CD4-positive, alpha-beta T cell (primary cell): ENCODE results near the gene LEKR1. TPM values are rescaled to one million over a fixed set of nuclear protein-coding genes. Genes with fewer than 3 reads are reported as not detected.

ENCODE experiments used
- ATAC-seq: fragments of 200-7000 bp; cut with Tn5 transposase; one replicate; pipeline ENCODE4 v1.10.0; 2022; ENCODE audit warnings: mild to moderate bottlenecking; ENCODE audit not compliant: poor library complexity
- CTCF ChIA-PET: fragments of 350-600 bp; sonication (Branson Sonifier 250); formaldehyde crosslinking; loops from one replicate; lab custom pipeline; 2021; ENCODE audit warnings: antibody characterized with exemption, inconsistent platforms; lab: Charles Lee
- POLR2A ChIA-PET: fragments of 350-600 bp; sonication (Branson Sonifier 250); formaldehyde crosslinking; loops from one replicate; lab custom pipeline; 2021; ENCODE audit warnings: antibody characterized with exemption, inconsistent platforms; lab: Charles Lee
- DNase-seq, 14 experiments: peaks; one replicate each; pipeline ENCODE4 v3.0.0-alpha.2; 2013 to 2020; ENCODE audit warnings: mixed read lengths in 2 of 14
- H3K27ac ChIP-seq, 2 donors: one replicate each; pipeline versions ENCODE4 v1.5.1 to v1.7.0; 2013; ENCODE audit warnings: low read length in 2 of 2, low read depth in 1 of 2, mild to moderate bottlenecking in 1 of 2
- H3K27me3 ChIP-seq, 2 experiments: 1 replicate in 1 of 2; 2 replicates in 1 of 2; pipeline versions ENCODE4 v1.6.1 to v1.7.0; 2013; ENCODE audit warnings: low read length in 2 of 2, control low read depth in 1 of 2, mild to moderate bottlenecking in 1 of 2, moderate library complexity in 1 of 2; ENCODE audit not compliant: insufficient read depth in 2 of 2, control insufficient read depth in 1 of 2
- H3K36me3 ChIP-seq: one replicate; pipeline ENCODE4 v1.6.1; 2013; ENCODE audit warnings: low read length, control low read depth; ENCODE audit not compliant: insufficient read depth
- H3K4me1 ChIP-seq: one replicate; pipeline ENCODE4 v1.6.1; 2013; ENCODE audit warnings: low read length, control low read depth; ENCODE audit not compliant: insufficient read depth
- H3K4me3 ChIP-seq: one replicate; pipeline ENCODE4 v1.5.1; 2013; ENCODE audit warnings: mild to moderate bottlenecking, low read length, moderate library complexity
- H3K9me3 ChIP-seq, 2 experiments: 1 replicate in 1 of 2; 2 replicates in 1 of 2; pipeline versions ENCODE4 v1.6.1 to v1.7.0; 2013; ENCODE audit warnings: low read length in 2 of 2, mild to moderate bottlenecking in 2 of 2, control low read depth in 1 of 2, moderate library complexity in 1 of 2; ENCODE audit not compliant: control insufficient read depth in 1 of 2, insufficient read depth in 1 of 2
- H3K27ac Mint-ChIP-seq: one replicate; pipeline ENCODE4 v1.8.0; 2020; ENCODE audit warnings: mixed read lengths
- H3K27me3 Mint-ChIP-seq: one replicate; pipeline ENCODE4 v1.8.0; 2021; ENCODE audit warnings: mixed read lengths
- H3K36me3 Mint-ChIP-seq: one replicate; pipeline ENCODE4 v1.8.0; 2021; ENCODE audit warnings: low read depth, mixed read lengths
- H3K4me1 Mint-ChIP-seq: one replicate; pipeline ENCODE4 v1.8.0; 2021; ENCODE audit warnings: low read depth, mixed read lengths
- H3K4me3 Mint-ChIP-seq: one replicate; pipeline ENCODE4 v1.8.0; 2020; ENCODE audit warnings: mild to moderate bottlenecking, mixed read lengths
- H3K9me3 Mint-ChIP-seq: one replicate; pipeline ENCODE4 v1.8.0; 2020; ENCODE audit warnings: mixed read lengths
- CTCF ChIP-seq: fragments of 200-600 bp; IDR thresholded peaks from one replicate; pipeline ENCODE4 v1.8.0; 2022; ENCODE audit warnings: antibody characterized with exemption, mild to moderate bottlenecking
- intact Hi-C, 2 experiments: fragments of 100-400 bp; cut with DNase I in 1 of 2; cut with micrococcal nuclease in 1 of 2; formaldehyde crosslinking; loops; one replicate each; pipeline versions ENCODE4 v1.15.1 to v1.9.0; 2023 to 2025; cut with DNase I, micrococcal nuclease
- total RNA-seq, 174 experiments: library from RNA in 2 of 174; stranded (reverse) in 2 of 174; gene quantifications; one replicate each; pipeline ENCODE4 v1.2.3 and lab custom pipeline; 2021 to 2026

LEKR1 gene
- total RNA-seq, 2 experiments from 2014 or later: 0.77 to 1.0 TPM

GRCh38 chr3:157077565-157077991 is 251.4 kb downstream of the LEKR1 start:
- intact Hi-C loops: no loop called here
- Histone ChIP-seq H3K27me3 (no peaks in the 10 kb centered on the region), H3K4me1 (peaks cover 19% of the 10 kb centered on the region), H3K4me3 (no peak overlapping the region), H3K9me3 (no peaks in the 10 kb centered on the region), H3K36me3 (no peaks in the 10 kb centered on the region), H3K27ac (no peak overlapping the region)
- Mint-ChIP-seq H3K4me1 (peaks cover 17% of the 10 kb centered on the region), H3K9me3 (no peaks in the 10 kb centered on the region), H3K4me3 (no peak overlapping the region), H3K27me3 (no peaks in the 10 kb centered on the region), H3K36me3 (no peaks in the 10 kb centered on the region), H3K27ac (no peak overlapping the region)
- TF ChIP-seq CTCF: no peak
- DNase-seq (no peak), ATAC-seq (no peak)
- POLR2A ChIA-PET: interaction anchor here (1.1 kb wide), 1 partner anchor 11 kb away, joined by 3 read pairs; no protein-coding TSS in a partner anchor
- CTCF ChIA-PET: no interaction called here

GRCh38 chr3:157078131-157078810 is 252.1 kb downstream of the LEKR1 start:
- H3K4me3 Mint-ChIP-seq: no peak overlapping the region
- no peaks in the 10 kb centered on the region for H3K36me3 Mint-ChIP-seq
- POLR2A ChIA-PET: no interaction called here

GRCh38 chr3:157078811-157079185 is 252.6 kb downstream of the LEKR1 start:
- H3K4me3 ChIP-seq: no peak overlapping the region
- Mint-ChIP-seq H3K4me1 (peaks cover 17% of the 10 kb centered on the region), H3K9me3 (no peaks in the 10 kb centered on the region), H3K36me3 (no peaks in the 10 kb centered on the region), H3K27me3 (no peaks in the 10 kb centered on the region), H3K4me3 (no peak overlapping the region), H3K27ac (no peak overlapping the region)
- DNase-seq (no peak), ATAC-seq (no peak)
- H3K27ac ChIP-seq: no peak overlapping the region
- H3K4me1 ChIP-seq: peaks cover 21% of the 10 kb centered on the region
- intact Hi-C loops: no loop called here
- ChIA-PET POLR2A (no interaction called here), CTCF (no interaction called here)
- H3K36me3 ChIP-seq: no peaks in the 10 kb centered on the region
- H3K27me3 ChIP-seq: no peaks in the 10 kb centered on the region
- no peaks in the 10 kb centered on the region for H3K9me3 ChIP-seq
- no peak for TF ChIP-seq CTCF

More at GRCh38 chr3:157078131-157078810, 252.1 kb downstream of the LEKR1 start:
- Histone ChIP-seq H3K4me3 (no peak overlapping the region), H3K27me3 (no peaks in the 10 kb centered on the region), H3K36me3 (no peaks in the 10 kb centered on the region), H3K4me1 (peaks cover 21% of the 10 kb centered on the region), H3K9me3 (no peaks in the 10 kb centered on the region), H3K27ac (no peak overlapping the region)
- no peaks in the 10 kb centered on the region for H3K27me3 Mint-ChIP-seq
- CTCF ChIA-PET: no interaction called here
- peaks cover 17% of the 10 kb centered on the region for H3K4me1 Mint-ChIP-seq
- no peaks in the 10 kb centered on the region for H3K9me3 Mint-ChIP-seq
- TF ChIP-seq CTCF: no peak
- intact Hi-C loops: no loop called here
- H3K27ac Mint-ChIP-seq: no peak overlapping the region
- ATAC-seq: no peak
- no peak for DNase-seq
